Trophoblast cell (in vitro differentiated cells and primary cell): ENCODE data around the gene TOPBP1.

Experiments
- DNase-seq, 2 donors: peaks; one replicate each; pipeline ENCODE4 v3.0.0-alpha.2; 2016
- H2AFZ ChIP-seq: 2 replicates; pipeline ENCODE4 v1.6.1; 2013; ENCODE audit warnings: low read length, moderate library complexity, mild to moderate bottlenecking; ENCODE audit not compliant: insufficient read depth, poor library complexity
- H2AK5ac ChIP-seq: 2 replicates; pipeline ENCODE4 v1.6.1; 2013; ENCODE audit warnings: mild to moderate bottlenecking, low read length
- H2BK120ac ChIP-seq: 2 replicates; pipeline ENCODE4 v1.6.1; 2013; ENCODE audit warnings: low read length, mild to moderate bottlenecking, moderate library complexity; ENCODE audit not compliant: insufficient read depth, poor library complexity
- H2BK12ac ChIP-seq: 2 replicates; pipeline ENCODE4 v1.6.1; 2013; ENCODE audit warnings: mild to moderate bottlenecking, low read length, moderate library complexity
- H2BK5ac ChIP-seq: 2 replicates; pipeline ENCODE4 v1.6.1; 2013; ENCODE audit warnings: low read length, low read depth, moderate library complexity, mild to moderate bottlenecking; ENCODE audit not compliant: poor library complexity
- H3K14ac ChIP-seq: 2 replicates; pipeline ENCODE4 v1.6.1; 2013; ENCODE audit warnings: mild to moderate bottlenecking, low read length
- H3K18ac ChIP-seq: 2 replicates; pipeline ENCODE4 v1.6.1; 2013; ENCODE audit warnings: mild to moderate bottlenecking, low read length
- H3K23ac ChIP-seq: 2 replicates; pipeline ENCODE4 v1.6.1; 2013; ENCODE audit warnings: low read length
- H3K27ac ChIP-seq: 2 replicates; pipeline ENCODE4 v1.5.1; 2013; ENCODE audit warnings: low read depth, mild to moderate bottlenecking, inconsistent platforms, low read length, moderate library complexity
- H3K27me3 ChIP-seq: 2 replicates; pipeline ENCODE4 v1.6.1; 2013; ENCODE audit warnings: inconsistent platforms, mild to moderate bottlenecking, low read length, moderate library complexity; ENCODE audit not compliant: insufficient read depth
- H3K36me3 ChIP-seq, 2 experiments: 1 replicate in 1 of 2; 2 replicates in 1 of 2; pipeline ENCODE4 v1.6.1; 2013; ENCODE audit warnings: low read length in 2 of 2, mild to moderate bottlenecking in 2 of 2, moderate library complexity in 1 of 2; ENCODE audit not compliant: insufficient read depth in 2 of 2, control insufficient read depth in 1 of 2
- H3K4ac ChIP-seq: 2 replicates; pipeline ENCODE4 v1.6.1; 2013; ENCODE audit warnings: low read depth, mild to moderate bottlenecking, low read length, moderate library complexity
- H3K4me1 ChIP-seq, 2 experiments: 1 replicate in 1 of 2; 2 replicates in 1 of 2; pipeline ENCODE4 v1.6.1; 2013; ENCODE audit warnings: low read length in 2 of 2, mild to moderate bottlenecking in 2 of 2, moderate library complexity in 1 of 2; ENCODE audit not compliant: insufficient read depth in 2 of 2, control insufficient read depth in 1 of 2
- H3K4me2 ChIP-seq: 2 replicates; pipeline ENCODE4 v1.6.1; 2013; ENCODE audit warnings: inconsistent platforms, mild to moderate bottlenecking, low read length, moderate library complexity
- H3K4me3 ChIP-seq: 2 replicates; pipeline ENCODE4 v1.5.1; 2013; ENCODE audit warnings: mild to moderate bottlenecking, low read depth, low read length, inconsistent platforms
- H3K79me1 ChIP-seq: one replicate; pipeline ENCODE4 v1.6.1; 2013; ENCODE audit warnings: low read length
- H3K79me2 ChIP-seq: 2 replicates; pipeline ENCODE4 v1.6.1; 2013; ENCODE audit warnings: low read length, mild to moderate bottlenecking; ENCODE audit not compliant: control insufficient read depth, insufficient read depth, poor library complexity
- H3K9ac ChIP-seq: 2 replicates; pipeline ENCODE4 v1.6.1; 2013; ENCODE audit warnings: mild to moderate bottlenecking, low read length
- H3K9me3 ChIP-seq: 2 replicates; pipeline ENCODE4 v1.6.1; 2013; ENCODE audit warnings: low read depth, mild to moderate bottlenecking, control low read depth, inconsistent platforms, low read length; ENCODE audit not compliant: insufficient read depth
- H4K12ac ChIP-seq: 2 replicates; pipeline ENCODE4 v1.6.1; 2013; ENCODE audit warnings: low read depth, mild to moderate bottlenecking, low read length, moderate library complexity
- H4K8ac ChIP-seq: 2 replicates; pipeline ENCODE4 v1.6.1; 2013; ENCODE audit warnings: low read depth, mild to moderate bottlenecking, low read length, moderate library complexity
- H4K91ac ChIP-seq: one replicate; pipeline ENCODE4 v1.6.1; 2013; ENCODE audit warnings: low read depth, mild to moderate bottlenecking, low read length, moderate library complexity
- WGBS: extraction: QIAGEN DNeasy Blood & Tissue Kit; methylation state at CpG from one replicate; pipeline ENCODE4 v1.1.7; 2013; ENCODE audit warnings: missing lambda C conversion rate; ENCODE audit not compliant: insufficient read length, insufficient coverage; ENCODE audit errors: extremely low coverage; 5-methylcytosine and 5-hydroxymethylcytosine counted together

Gene TOPBP1

GRCh38 chr3:133655731-133656515, 5.8 kb downstream of the TOPBP1 start:
- no peak overlapping the region for H2BK5ac ChIP-seq
- H4K8ac ChIP-seq: no peak overlapping the region
- no peaks in the 10 kb centered on the region for H3K9me3 ChIP-seq
- no CpG with 5 or more reads among the region's 4 CpGs for WGBS
- no peaks in the 10 kb centered on the region for H3K27me3 ChIP-seq
- H3K4me3 ChIP-seq: no peak overlapping the region
- no peaks in the 10 kb centered on the region for H3K4me1 ChIP-seq
- H3K23ac ChIP-seq: no peak overlapping the region
- H4K91ac ChIP-seq: no peak overlapping the region
- no peak overlapping the region for H3K18ac ChIP-seq
- no peak overlapping the region for H3K14ac ChIP-seq
- no peak overlapping the region for H3K4ac ChIP-seq
- no peak overlapping the region for H3K27ac ChIP-seq
- H2BK120ac ChIP-seq: no peak overlapping the region
- no peak overlapping the region for H2AK5ac ChIP-seq
- no peak for DNase-seq
- H3K4me2 ChIP-seq: no peak overlapping the region
- no peak overlapping the region for H4K12ac ChIP-seq
- no peak overlapping the region for H3K9ac ChIP-seq
- H2AFZ ChIP-seq: no peak overlapping the region
- no peak overlapping the region for H2BK12ac ChIP-seq
- H3K79me1 ChIP-seq: no peaks in the 10 kb centered on the region
- peaks cover 12 to 26% of the 10 kb centered on the region in 2 experiments for H3K36me3 ChIP-seq
- H3K79me2 ChIP-seq: no peaks in the 10 kb centered on the region

- Histone ChIP-seq H4K91ac (no peak overlapping the region), H3K79me1 (no peaks in the 10 kb centered on the region), H3K27me3 (no peaks in the 10 kb centered on the region), H3K36me3 (peaks cover 9 to 11% of the 10 kb centered on the region in 2 experiments), H3K4me3 (no peak overlapping the region), H4K12ac (no peak overlapping the region), H3K23ac (no peak overlapping the region), H3K4me2 (no peak overlapping the region), H3K18ac (no peak overlapping the region), H3K79me2 (no peaks in the 10 kb centered on the region), H2BK5ac (no peak overlapping the region), H2BK12ac (no peak overlapping the region), H3K9me3 (no peaks in the 10 kb centered on the region), H3K27ac (no peak overlapping the region), H3K9ac (no peak overlapping the region), H3K14ac (no peak overlapping the region), H3K4ac (no peak overlapping the region), H2BK120ac (no peak overlapping the region), H2AK5ac (no peak overlapping the region), H3K4me1 (no peaks in the 10 kb centered on the region), H4K8ac (no peak overlapping the region), H2AFZ (no peak overlapping the region)
- WGBS: no CpG with 5 or more reads among the region's 4 CpGs
- no peak for DNase-seq
Measured at GRCh38 chr3:133649486-133650068, 12.2 kb downstream of the TOPBP1 start.

GRCh38 chr3:133644768-133645167, 17.0 kb downstream of the TOPBP1 start:
- Histone ChIP-seq H3K23ac (no peak overlapping the region), H3K27ac (no peak overlapping the region), H3K9ac (no peak overlapping the region), H3K4me1 (no peaks in the 10 kb centered on the region), H3K27me3 (no peaks in the 10 kb centered on the region), H4K8ac (no peak overlapping the region), H3K9me3 (no peaks in the 10 kb centered on the region), H3K14ac (no peak overlapping the region), H4K91ac (no peak overlapping the region), H2BK5ac (no peak overlapping the region), H3K18ac (no peak overlapping the region), H3K4ac (no peak overlapping the region), H3K4me2 (no peak overlapping the region), H3K79me1 (no peaks in the 10 kb centered on the region), H3K36me3 (peaks cover 15 to 17% of the 10 kb centered on the region in 2 experiments), H2AFZ (no peak overlapping the region), H4K12ac (no peak overlapping the region), H2BK120ac (no peak overlapping the region), H2AK5ac (no peak overlapping the region), H3K4me3 (no peak overlapping the region), H2BK12ac (no peak overlapping the region), H3K79me2 (no peaks in the 10 kb centered on the region)
- peak; percentile 47 to 86 for DNase-seq
- WGBS: no CpG with 5 or more reads among the region's 1 CpG

GRCh38 chr3:133643611-133644010, 18.1 kb downstream of the TOPBP1 start:
- WGBS: no CpG with 5 or more reads among the region's 2 CpGs
- DNase-seq: no peak
- Histone ChIP-seq H3K14ac (no peak overlapping the region), H3K4me2 (no peak overlapping the region), H4K8ac (no peak overlapping the region), H3K27ac (no peak overlapping the region), H3K4me1 (no peaks in the 10 kb centered on the region), H3K79me1 (no peaks in the 10 kb centered on the region), H2BK5ac (no peak overlapping the region), H4K91ac (no peak overlapping the region), H4K12ac (no peak overlapping the region), H3K9me3 (no peaks in the 10 kb centered on the region), H3K9ac (no peak overlapping the region), H3K4ac (no peak overlapping the region), H3K36me3 (peaks cover 17 to 21% of the 10 kb centered on the region in 2 experiments), H2BK12ac (no peak overlapping the region), H2AFZ (no peak overlapping the region), H3K27me3 (no peaks in the 10 kb centered on the region), H3K4me3 (no peak overlapping the region), H3K18ac (no peak overlapping the region), H3K79me2 (no peaks in the 10 kb centered on the region), H3K23ac (no peak overlapping the region), H2AK5ac (no peak overlapping the region), H2BK120ac (no peak overlapping the region)
